Esophagus muscularis mucosa (tissue), 4 donors: ENCODE results near the gene DACT3.

ENCODE experiments used
- EP300 ChIP-seq: sonication (generic); formaldehyde crosslinking; IDR thresholded peaks from one replicate; pipeline ENCODE4 v1.6.1; 2017; ENCODE audit warnings: antibody characterized with exemption
- POLR2A ChIP-seq: fragments of 450-650 bp; IDR thresholded peaks from one replicate; pipeline ENCODE4 v1.6.1; 2017; ENCODE audit warnings: antibody characterized with exemption, moderate library complexity, mild to moderate bottlenecking, low read depth
- TF ChIP-seq, protein P1 (sequence below), 3 experiments: fragments of 200-600 bp in 2 of 3; fragments of 450-650 bp in 1 of 3; sonication (generic) in 2 of 3; IDR thresholded peaks; one replicate each; pipeline ENCODE4 v1.5.1; 2017 to 2019; ENCODE audit warnings: antibody characterized with exemption in 3 of 3, mild to moderate bottlenecking in 2 of 3, moderate library complexity in 1 of 3

GRCh38 chr19:46616631-46617322 lies 44.2 kb downstream of the DACT3 start:
- TF ChIP-seq, protein P1, sequence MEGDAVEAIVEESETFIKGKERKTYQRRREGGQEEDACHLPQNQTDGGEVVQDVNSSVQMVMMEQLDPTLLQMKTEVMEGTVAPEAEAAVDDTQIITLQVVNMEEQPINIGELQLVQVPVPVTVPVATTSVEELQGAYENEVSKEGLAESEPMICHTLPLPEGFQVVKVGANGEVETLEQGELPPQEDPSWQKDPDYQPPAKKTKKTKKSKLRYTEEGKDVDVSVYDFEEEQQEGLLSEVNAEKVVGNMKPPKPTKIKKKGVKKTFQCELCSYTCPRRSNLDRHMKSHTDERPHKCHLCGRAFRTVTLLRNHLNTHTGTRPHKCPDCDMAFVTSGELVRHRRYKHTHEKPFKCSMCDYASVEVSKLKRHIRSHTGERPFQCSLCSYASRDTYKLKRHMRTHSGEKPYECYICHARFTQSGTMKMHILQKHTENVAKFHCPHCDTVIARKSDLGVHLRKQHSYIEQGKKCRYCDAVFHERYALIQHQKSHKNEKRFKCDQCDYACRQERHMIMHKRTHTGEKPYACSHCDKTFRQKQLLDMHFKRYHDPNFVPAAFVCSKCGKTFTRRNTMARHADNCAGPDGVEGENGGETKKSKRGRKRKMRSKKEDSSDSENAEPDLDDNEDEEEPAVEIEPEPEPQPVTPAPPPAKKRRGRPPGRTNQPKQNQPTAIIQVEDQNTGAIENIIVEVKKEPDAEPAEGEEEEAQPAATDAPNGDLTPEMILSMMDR (IDR thresholded peaks at IDR 0.05) = peak; percentile 28 to 57 (median 38)
- no peak for TF ChIP-seq POLR2A
- TF ChIP-seq EP300 = no peak
